GM10248 (cell line): ENCODE results near the gene ZNF408.

Experiments used
- CTCF ChIA-PET: fragments of 300-600 bp; sonication (Branson Sonifier 250); formaldehyde crosslinking; extraction: SDS; loops from one replicate; lab custom pipeline; 2021; ENCODE audit warnings: antibody characterized with exemption; lab: Yijun Ruan, JAX
- POLR2A ChIA-PET: fragments of 350-650 bp; sonication (Branson Sonifier 250); formaldehyde crosslinking; extraction: SDS; loops from one replicate; lab custom pipeline; 2020; ENCODE audit warnings: antibody characterized with exemption; lab: Yijun Ruan, JAX
- DNase-seq: peaks from one replicate; pipeline ENCODE4 v3.0.0; 2012; ENCODE audit errors: extremely low spot score
- TF ChIP-seq, protein P1 (sequence below): IDR thresholded peaks from 2 replicates; pipeline ENCODE4 v1.5.1; 2012; ENCODE audit warnings: mild to moderate bottlenecking, low read depth; ENCODE audit errors: extremely low read depth, missing control alignments, control extremely low read depth

The ZNF408 gene

DNA sequence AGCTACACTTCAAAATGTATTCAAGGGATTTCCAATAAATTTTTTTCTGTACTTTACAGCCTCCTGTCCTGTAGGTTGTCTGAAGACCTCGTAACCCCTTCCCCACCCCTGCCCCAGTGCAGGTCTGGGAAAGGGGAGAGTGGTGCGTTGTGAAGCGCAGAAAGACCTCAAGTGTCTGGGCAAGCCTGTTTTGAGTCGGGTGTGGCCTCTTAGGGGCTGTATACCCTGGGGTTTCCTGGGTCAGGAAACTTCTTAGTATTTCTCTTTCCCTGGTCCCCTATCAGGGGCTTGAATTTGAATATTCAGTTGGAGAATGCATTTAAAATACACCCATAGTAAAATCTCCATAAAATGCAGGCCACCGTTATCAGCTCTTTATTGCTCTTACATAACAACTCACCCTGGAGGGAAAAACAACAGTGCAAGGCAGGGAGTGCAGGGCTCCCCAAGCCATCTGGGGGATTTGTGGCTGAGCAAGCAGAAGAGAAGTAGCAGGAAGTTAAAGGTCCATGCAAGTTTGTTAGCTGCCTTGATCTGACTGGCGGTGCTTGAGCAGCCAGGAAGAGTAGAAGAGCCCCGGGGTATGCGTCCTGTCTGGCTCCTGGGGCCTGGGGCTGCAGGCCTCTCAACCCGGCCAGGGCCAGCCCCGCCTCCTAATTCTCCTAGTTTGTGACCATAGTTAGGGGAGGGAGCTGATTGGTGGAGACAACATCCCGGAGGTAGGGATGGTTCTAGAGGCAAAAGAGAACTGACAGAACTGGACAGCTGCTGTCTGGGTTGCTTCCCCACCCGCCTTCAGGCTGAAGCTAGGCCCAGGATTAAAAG is 26.2 kb upstream of the ZNF408 start:
- TF ChIP-seq, protein P1, sequence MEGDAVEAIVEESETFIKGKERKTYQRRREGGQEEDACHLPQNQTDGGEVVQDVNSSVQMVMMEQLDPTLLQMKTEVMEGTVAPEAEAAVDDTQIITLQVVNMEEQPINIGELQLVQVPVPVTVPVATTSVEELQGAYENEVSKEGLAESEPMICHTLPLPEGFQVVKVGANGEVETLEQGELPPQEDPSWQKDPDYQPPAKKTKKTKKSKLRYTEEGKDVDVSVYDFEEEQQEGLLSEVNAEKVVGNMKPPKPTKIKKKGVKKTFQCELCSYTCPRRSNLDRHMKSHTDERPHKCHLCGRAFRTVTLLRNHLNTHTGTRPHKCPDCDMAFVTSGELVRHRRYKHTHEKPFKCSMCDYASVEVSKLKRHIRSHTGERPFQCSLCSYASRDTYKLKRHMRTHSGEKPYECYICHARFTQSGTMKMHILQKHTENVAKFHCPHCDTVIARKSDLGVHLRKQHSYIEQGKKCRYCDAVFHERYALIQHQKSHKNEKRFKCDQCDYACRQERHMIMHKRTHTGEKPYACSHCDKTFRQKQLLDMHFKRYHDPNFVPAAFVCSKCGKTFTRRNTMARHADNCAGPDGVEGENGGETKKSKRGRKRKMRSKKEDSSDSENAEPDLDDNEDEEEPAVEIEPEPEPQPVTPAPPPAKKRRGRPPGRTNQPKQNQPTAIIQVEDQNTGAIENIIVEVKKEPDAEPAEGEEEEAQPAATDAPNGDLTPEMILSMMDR: no peak
- ChIA-PET CTCF (interaction anchor here (1.1 to 1.6 kb wide), 5 partner anchors 16 to 276 kb away, joined by 3 to 6 read pairs (median 3); no protein-coding TSS in a partner anchor), POLR2A (no interaction called here)
- no peak for DNase-seq

DNA sequence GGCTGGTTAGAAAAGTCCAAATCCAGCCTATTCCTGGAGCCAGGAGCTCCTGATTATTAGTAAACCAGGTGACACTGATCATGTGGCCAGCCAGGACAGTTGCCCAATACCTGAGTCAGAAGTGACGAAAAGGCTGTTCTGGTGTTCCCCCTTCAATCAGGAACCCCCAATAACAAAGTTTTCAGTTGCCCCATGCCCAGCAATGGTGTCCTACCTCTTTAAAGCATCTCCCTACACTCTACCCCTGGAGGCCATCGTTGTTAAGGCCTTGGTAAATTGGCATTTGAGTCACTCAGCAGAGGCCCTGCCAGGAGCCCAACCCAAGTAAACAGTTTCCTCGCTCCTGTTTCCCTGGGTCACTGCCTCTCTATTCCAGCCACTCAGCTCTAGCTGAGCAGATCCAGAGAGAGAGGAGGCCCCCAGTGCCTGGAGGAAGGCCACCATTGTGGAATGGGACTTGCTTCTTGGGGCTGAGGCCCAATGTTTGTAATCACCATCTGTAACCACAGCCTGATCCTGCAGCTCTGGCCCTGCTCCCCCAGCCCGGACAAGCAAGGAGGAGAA is 25.5 kb upstream of the ZNF408 start:
- no peak for DNase-seq
- POLR2A ChIA-PET: interaction anchor here (0.6 kb wide), 1 partner anchor 22 kb away, joined by 4 read pairs; no protein-coding TSS in a partner anchor
- TF ChIP-seq, protein P1: no peak
- CTCF ChIA-PET: interaction anchor here (1.1 to 1.5 kb wide), 3 partner anchors 21 to 276 kb away, joined by 3 read pairs; no protein-coding TSS in a partner anchor

DNA sequence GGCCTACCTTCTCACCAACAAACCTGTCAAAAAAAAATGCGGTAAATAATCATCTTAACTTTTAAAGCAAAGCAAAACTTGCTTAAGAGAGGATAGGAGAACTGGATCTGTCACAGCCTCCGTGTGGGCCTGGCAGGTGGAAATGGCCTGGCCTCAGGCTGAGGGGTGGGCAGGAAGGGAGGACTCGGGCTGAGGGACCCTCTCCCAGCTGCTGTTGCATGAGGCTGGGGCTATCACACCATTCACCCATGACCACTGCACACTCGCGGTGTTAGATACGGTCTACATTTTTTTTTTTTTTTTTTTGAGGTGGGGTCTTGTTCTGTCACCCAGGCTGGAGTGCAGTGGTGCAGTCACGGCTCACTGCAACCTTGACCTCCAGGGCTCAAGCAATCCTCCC is 24.9 kb upstream of the ZNF408 start:
- ChIA-PET CTCF (no interaction called here), POLR2A (interaction anchor here (0.6 kb wide), 1 partner anchor 23 kb away, joined by 4 read pairs; no protein-coding TSS in a partner anchor)
- DNase-seq: no peak
- TF ChIP-seq, protein P1: no peak

DNA sequence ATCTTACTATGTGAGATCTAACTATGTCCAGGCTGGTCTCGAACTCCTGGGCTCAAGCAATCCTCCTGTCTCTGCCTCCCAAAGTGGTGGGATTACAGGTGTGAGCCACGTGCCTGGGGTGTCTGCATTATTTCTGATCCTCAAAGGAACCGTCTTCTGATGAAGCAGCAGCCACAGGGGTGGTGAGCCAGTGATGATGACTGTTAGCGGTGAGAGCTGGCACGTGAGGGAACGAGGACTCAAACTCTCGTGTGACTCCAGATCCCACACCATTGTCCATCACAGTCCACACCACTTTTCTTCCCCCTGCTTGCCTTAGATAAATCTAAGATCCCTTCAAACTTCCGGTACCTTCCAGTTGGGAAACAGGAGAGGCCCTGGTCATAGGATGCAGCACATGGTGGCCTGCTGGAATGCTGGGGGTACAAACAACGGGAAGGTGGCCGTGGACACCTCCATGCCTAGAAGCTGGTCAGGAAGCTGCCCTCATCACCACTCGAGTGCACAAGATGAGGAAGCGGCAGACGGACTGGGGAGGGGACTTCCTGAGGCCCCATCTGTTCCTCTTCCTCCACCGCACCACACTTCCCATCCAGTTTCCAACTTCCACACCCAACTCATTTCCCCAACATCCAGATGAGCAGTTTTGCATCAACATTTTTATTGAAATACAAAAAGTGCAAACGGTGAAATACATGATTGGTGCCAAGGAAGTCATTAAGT is 24.2 kb upstream of the ZNF408 start:
- CTCF ChIA-PET: no interaction called here
- DNase-seq: no peak
- POLR2A ChIA-PET: no interaction called here
- TF ChIP-seq, protein P1: no peak

DNA sequence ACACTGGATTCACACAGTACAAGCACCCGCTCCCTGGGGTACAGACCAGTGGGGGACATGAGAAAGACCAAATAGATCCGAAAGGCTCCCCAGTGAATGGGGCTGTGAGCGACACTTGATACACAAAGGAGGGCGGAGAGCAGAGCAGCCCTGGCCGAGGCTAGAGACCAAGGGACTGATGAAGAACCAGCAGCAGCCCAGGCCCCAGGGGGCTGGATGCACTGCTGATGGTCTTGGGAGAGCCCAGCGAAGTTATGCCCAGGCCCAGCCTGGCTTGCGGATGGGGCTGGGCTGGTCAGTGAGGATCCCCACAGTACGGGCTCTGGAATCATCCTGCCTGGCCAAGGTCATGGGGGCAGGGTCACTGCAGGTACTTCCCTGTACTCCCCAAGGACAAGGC is 23.7 kb upstream of the ZNF408 start:
- TF ChIP-seq, protein P1: no peak
- no peak for DNase-seq
- CTCF ChIA-PET: no interaction called here
- POLR2A ChIA-PET: no interaction called here
